Body of pancreas (tissue), 4 donors: Measurements from ENCODE around the gene TMEM39A.

Source experiments
- CTCF ChIP-seq, 7 experiments: fragments of 450-650 bp in 4 of 7; fragments of 200-600 bp in 3 of 7; sonication (generic) in 3 of 7; IDR thresholded peaks; one replicate each; pipeline ENCODE4 v1.5.1; 2016 to 2019; ENCODE audit warnings: antibody characterized with exemption in 7 of 7
- POLR2A ChIP-seq, 3 donors: fragments of 450-650 bp; IDR thresholded peaks; one replicate each; pipeline ENCODE4 v1.6.1; 2016; ENCODE audit warnings: antibody characterized with exemption in 3 of 3, mild to moderate bottlenecking in 2 of 3

DNA sequence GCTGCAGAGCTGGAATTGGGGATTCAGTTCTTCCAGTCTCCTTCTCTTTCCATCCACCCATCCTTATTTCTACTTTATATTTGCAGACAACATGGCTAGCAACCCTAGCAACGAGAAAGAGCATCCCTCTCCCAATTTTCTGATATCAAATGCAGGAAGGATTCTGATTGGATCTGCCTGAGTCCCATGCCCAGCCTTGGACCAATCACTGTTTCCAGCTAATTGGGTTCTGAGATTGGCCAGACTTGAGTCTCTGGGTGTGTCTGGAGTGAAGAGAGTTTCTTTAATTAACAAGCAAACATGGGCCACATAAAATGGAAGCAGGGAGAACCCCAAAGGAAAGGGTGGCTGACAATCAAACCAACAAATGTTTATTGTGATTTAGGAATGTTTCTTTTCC lies 60.6 kb downstream of the TMEM39A start:
- TF ChIP-seq CTCF (IDR thresholded peaks at IDR 0.05) = no peak
- no peak for TF ChIP-seq POLR2A (IDR thresholded peaks at IDR 0.05)
